Skeletal muscle satellite cell (primary cell): ENCODE data around the gene CFAP107.

ENCODE experiments used
- H3K27me3 ChIP-seq: 2 replicates; pipeline ENCODE4 v1.7.0; 2013; ENCODE audit warnings: low read length; ENCODE audit not compliant: control insufficient read depth, insufficient read depth
- H3K36me3 ChIP-seq: 2 replicates; pipeline ENCODE4 v1.7.0; 2013; ENCODE audit warnings: mild to moderate bottlenecking, control low read depth, low read length; ENCODE audit not compliant: insufficient read depth
- H3K4me1 ChIP-seq: 2 replicates; pipeline ENCODE4 v1.7.0; 2013; ENCODE audit warnings: low read length; ENCODE audit not compliant: control insufficient read depth, insufficient read depth
- H3K4me2 ChIP-seq: 2 replicates; pipeline ENCODE4 v1.7.0; 2013; ENCODE audit warnings: mild to moderate bottlenecking, low read length
- H3K4me3 ChIP-seq: 2 replicates; pipeline ENCODE4 v1.7.0; 2013; ENCODE audit warnings: low read length
- H3K9ac ChIP-seq: 2 replicates; pipeline ENCODE4 v1.7.0; 2013; ENCODE audit warnings: mild to moderate bottlenecking, low read depth, low read length, moderate library complexity
- H3K9me3 ChIP-seq: replicated peaks from 2 replicates; pipeline ENCODE4 v1.7.0; 2013; ENCODE audit warnings: mild to moderate bottlenecking, control low read depth, low read length

The CFAP107 gene

DNA sequence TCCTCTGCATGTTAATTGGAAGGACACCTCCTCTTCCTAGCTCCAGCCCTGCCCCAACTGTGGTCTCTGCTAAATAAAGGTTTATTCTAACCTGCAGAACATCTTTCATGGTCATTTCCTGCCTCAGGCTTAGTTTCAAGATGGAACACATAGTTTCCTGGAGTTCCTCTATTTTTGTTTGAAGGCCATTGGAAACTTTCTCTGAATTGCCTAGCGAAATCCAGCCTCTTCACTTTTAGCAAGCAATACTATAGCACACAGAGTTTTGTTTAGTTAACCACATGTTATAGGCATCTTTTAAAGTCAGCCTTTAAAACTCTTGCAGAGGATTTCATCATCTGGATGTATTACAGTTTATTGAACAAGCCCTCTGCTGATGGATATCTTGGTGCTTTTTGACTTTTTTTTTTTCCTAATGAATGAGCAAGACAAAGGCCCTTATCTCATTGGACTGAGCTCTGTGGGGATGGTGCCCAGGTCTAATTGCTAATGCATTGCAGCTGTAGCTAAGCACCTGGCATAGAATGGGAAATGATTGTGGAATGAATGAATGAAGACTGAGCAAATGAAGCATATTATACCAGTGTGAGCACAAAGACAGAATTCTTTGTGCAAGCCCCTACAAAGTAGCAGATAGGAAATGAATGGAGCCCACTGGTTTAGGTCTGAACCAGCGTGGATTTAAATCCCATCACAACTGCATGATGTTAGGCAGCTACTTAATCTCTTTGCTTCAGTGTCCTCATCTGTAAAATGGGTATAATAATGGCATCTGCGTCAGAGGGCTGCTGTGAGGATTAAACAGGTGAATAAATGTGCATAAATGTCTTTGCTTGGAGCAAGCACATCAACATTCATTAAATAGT lies 641 bp upstream of the CFAP107 start:
- Histone ChIP-seq H3K9me3 (peaks cover 2% of the 10 kb centered on the region), H3K9ac (no peak overlapping the region), H3K4me2 (no peak overlapping the region), H3K4me1 (no peaks in the 10 kb centered on the region), H3K27me3 (no peaks in the 10 kb centered on the region), H3K4me3 (no peak overlapping the region), H3K36me3 (no peaks in the 10 kb centered on the region)

DNA sequence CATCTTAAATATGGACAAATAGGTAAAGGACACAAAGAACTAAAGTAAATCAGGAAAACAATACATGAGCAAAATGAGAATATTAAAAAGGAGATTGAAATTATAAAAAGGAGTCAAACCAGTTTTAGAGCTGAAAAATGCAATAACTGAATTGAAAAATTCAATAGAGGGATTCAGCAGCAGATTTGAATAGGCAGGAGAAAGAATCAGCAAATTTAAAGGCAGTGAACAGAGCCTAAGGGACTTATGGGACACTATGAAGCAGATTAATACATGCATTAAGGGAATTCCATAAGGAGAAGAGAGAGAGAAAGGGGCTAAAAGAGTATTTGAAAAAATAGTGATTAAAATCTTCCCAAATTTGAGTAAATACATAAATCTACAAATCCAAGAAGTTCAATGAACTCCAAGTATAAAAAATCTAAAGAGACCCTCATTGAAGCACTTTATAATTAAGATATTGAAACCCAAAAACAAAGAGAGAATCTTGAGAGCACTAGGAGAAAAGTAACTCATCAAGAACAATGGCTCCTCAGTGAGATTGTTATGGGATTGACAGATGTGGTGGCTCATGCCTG lies 2.9 kb downstream of the CFAP107 start:
- Histone ChIP-seq H3K36me3 (no peaks in the 10 kb centered on the region), H3K27me3 (no peaks in the 10 kb centered on the region), H3K4me1 (no peaks in the 10 kb centered on the region), H3K4me2 (no peak overlapping the region), H3K9me3 (peaks cover 2% of the 10 kb centered on the region), H3K4me3 (no peak overlapping the region), H3K9ac (no peak overlapping the region)

GRCh38 chr1:12754738-12755137 lies 8.7 kb downstream of the CFAP107 start:
- H3K36me3 ChIP-seq: no peaks in the 10 kb centered on the region
- H3K4me1 ChIP-seq: no peaks in the 10 kb centered on the region
- no peak overlapping the region for H3K9ac ChIP-seq
- no peak overlapping the region for H3K4me2 ChIP-seq
- no peaks in the 10 kb centered on the region for H3K27me3 ChIP-seq
- H3K4me3 ChIP-seq: no peak overlapping the region
- H3K9me3 ChIP-seq: no peaks in the 10 kb centered on the region

DNA sequence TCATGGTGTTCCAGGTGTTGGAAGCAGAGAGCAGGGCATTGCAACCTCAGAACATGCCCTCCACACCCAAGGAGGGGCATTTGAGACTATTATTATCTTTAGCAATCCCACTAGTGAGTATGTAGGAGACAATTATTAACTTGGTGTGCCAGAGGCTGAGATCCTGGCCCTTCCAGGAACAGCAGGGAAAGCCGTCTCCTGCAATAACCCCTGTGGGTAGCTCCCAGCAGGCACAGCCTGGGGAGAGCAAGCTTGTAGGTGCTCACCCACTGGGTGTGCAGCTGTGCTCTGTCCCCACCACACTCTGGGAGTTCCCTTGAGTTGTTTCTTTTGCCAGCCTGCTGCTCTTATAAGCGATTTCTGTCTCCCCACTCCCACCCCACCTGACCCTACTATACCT lies 10.3 kb downstream of the CFAP107 start:
- Histone ChIP-seq H3K27me3 (no peaks in the 10 kb centered on the region), H3K4me3 (no peak overlapping the region), H3K4me1 (no peaks in the 10 kb centered on the region), H3K4me2 (no peak overlapping the region), H3K9ac (no peak overlapping the region), H3K36me3 (no peaks in the 10 kb centered on the region), H3K9me3 (no peaks in the 10 kb centered on the region)

DNA sequence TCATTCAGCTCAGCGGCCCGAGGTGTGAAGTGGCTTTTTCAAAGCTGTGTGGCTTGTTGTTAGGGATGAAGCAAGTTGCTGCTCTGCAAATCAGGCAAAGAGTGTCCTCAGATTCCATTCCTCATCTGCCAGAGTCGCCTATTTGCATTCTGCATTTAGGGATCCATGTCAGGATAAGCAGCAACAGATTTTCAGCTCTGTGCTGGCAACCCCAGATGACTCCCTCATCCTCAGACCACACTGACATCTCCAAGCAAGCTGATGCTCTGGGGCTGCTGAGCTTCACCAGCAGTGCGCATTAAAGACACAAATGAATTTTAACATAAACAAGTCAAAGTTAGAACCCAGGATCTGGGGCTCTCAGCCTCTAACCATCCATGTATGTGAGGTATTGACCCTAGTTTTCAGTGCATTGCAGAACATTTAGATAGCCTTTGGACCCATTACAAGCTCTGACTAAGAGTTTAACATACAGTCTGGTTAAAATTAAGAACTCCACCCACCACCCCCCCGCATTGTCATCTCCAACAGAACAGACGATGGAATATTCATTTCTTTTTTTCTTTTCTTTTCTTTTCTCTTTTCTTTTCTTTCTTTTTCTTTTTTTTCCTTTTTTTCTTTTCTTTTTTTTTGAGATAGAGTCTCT lies 10.9 kb downstream of the CFAP107 start:
- H3K36me3 ChIP-seq: no peaks in the 10 kb centered on the region
- H3K9ac ChIP-seq: no peak overlapping the region
- no peak overlapping the region for H3K4me2 ChIP-seq
- no peaks in the 10 kb centered on the region for H3K27me3 ChIP-seq
- no peak overlapping the region for H3K4me3 ChIP-seq
- H3K9me3 ChIP-seq: no peaks in the 10 kb centered on the region
- H3K4me1 ChIP-seq: no peaks in the 10 kb centered on the region

DNA sequence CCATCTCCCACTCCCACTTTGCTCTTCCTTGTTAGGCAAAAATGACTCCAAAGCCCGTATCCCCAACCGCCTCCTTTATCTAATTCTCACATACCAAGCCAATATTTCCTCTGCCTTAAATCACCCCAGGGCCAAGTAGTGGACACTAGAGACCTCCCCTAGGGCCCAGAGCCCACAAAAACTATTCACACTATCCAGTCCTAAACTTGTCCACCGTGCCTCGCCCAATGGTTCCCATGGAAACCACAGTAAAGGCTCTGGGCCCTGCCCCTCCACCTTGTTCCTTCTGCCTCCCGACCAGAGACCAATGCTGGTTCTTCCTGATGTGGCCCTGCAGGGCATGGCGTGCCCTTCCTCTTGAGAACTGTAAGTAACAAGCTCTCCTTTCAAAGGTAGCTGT lies 11.8 kb downstream of the CFAP107 start:
- Histone ChIP-seq H3K4me3 (no peak overlapping the region), H3K36me3 (no peaks in the 10 kb centered on the region), H3K9me3 (no peaks in the 10 kb centered on the region), H3K4me1 (no peaks in the 10 kb centered on the region), H3K4me2 (no peak overlapping the region), H3K9ac (no peak overlapping the region), H3K27me3 (no peaks in the 10 kb centered on the region)

DNA sequence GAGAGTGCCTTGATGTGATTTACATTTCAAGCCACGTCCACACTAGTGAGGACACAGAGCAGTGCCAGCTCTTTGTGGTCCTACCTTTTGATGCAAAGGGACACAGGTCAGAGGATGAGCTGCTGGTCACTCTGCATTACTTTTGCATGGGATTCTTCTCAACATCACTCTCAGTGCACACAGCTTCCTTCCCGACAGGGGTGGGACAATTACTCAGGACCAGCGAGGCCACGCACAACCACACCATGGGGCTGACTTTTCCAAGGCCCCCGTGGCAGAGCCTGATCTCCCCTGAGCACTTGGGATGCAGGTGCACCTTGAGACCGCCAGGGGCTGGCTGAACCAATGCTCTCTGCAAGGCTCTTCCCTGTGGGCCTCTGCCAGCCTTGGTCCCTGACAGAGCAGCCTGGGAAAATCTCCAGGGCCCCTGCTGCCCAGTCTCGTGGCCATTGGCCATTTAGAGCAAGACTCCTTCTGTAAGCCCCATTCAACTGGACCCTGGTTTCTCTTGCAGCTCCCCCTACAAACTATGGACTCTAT lies 14.3 kb downstream of the CFAP107 start:
- Histone ChIP-seq H3K27me3 (no peaks in the 10 kb centered on the region), H3K4me2 (no peak overlapping the region), H3K9ac (no peak overlapping the region), H3K9me3 (no peaks in the 10 kb centered on the region), H3K36me3 (no peaks in the 10 kb centered on the region), H3K4me1 (no peaks in the 10 kb centered on the region), H3K4me3 (no peak overlapping the region)

- H3K36me3 ChIP-seq: no peaks in the 10 kb centered on the region
- H3K9ac ChIP-seq: no peak overlapping the region
- H3K27me3 ChIP-seq: no peaks in the 10 kb centered on the region
- no peaks in the 10 kb centered on the region for H3K4me1 ChIP-seq
- no peaks in the 10 kb centered on the region for H3K9me3 ChIP-seq
- no peak overlapping the region for H3K4me2 ChIP-seq
- no peak overlapping the region for H3K4me3 ChIP-seq
Measured at GRCh38 chr1:12761781-12762180, 15.8 kb downstream of the CFAP107 start.

- Histone ChIP-seq H3K4me3 (no peak overlapping the region), H3K27me3 (no peaks in the 10 kb centered on the region), H3K4me2 (no peak overlapping the region), H3K4me1 (no peaks in the 10 kb centered on the region), H3K9me3 (no peaks in the 10 kb centered on the region), H3K36me3 (no peaks in the 10 kb centered on the region), H3K9ac (no peak overlapping the region)
Measured at GRCh38 chr1:12762766-12763165, 16.8 kb downstream of the CFAP107 start.

- Histone ChIP-seq H3K27me3 (no peaks in the 10 kb centered on the region), H3K9ac (no peak overlapping the region), H3K4me2 (no peak overlapping the region)
Measured at GRCh38 chr1:12763479-12763878, 17.5 kb downstream of the CFAP107 start.

GRCh38 chr1:12764016-12764415 lies 18.0 kb downstream of the CFAP107 start:
- no peak overlapping the region for H3K9ac ChIP-seq
- H3K36me3 ChIP-seq: no peaks in the 10 kb centered on the region
- no peaks in the 10 kb centered on the region for H3K9me3 ChIP-seq
- H3K27me3 ChIP-seq: no peaks in the 10 kb centered on the region
- no peak overlapping the region for H3K4me2 ChIP-seq
- H3K4me3 ChIP-seq: no peak overlapping the region
- H3K4me1 ChIP-seq: no peaks in the 10 kb centered on the region

More at GRCh38 chr1:12763479-12763878, 17.5 kb downstream of the CFAP107 start:
- Histone ChIP-seq H3K9me3 (no peaks in the 10 kb centered on the region), H3K4me3 (no peak overlapping the region), H3K36me3 (no peaks in the 10 kb centered on the region), H3K4me1 (no peaks in the 10 kb centered on the region)
